ENCODE data around the gene HNRNPAB.
"Not testable (repeated sequence)": the region's sequence is repeated elsewhere in the genome, so short reads cannot be mapped to it uniquely, and the experiment has no call there.

HNRNPAB gene

GRCh38 chr5:178198151-178198550 is 6.2 kb upstream of the HNRNPAB start:
- DNase-seq = not testable (repeated sequence)

- DNase-seq = no peak
Measured at GRCh38 chr5:178198706-178199105, 5.6 kb upstream of the HNRNPAB start.

- DNase-seq = no peak
Measured at GRCh38 chr5:178199581-178200434, 4.5 kb upstream of the HNRNPAB start.

- DNase-seq = no peak
Measured at GRCh38 chr5:178201221-178201926, 3.0 kb upstream of the HNRNPAB start.

GRCh38 chr5:178201927-178202235 is 2.5 kb upstream of the HNRNPAB start:
- no peak for DNase-seq

GRCh38 chr5:178202541-178202940 is 1.8 kb upstream of the HNRNPAB start:
- no peak for DNase-seq

GRCh38 chr5:178203670-178204181 is 607 bp upstream of the HNRNPAB start:
- DNase-seq = no peak

GRCh38 chr5:178204935-178205748 is 809 bp downstream of the HNRNPAB start:
- DNase-seq = peak; percentile 20

GRCh38 chr5:178205749-178206047 is 1.4 kb downstream of the HNRNPAB start:
- DNase-seq = no peak

- no peak for DNase-seq
Measured at GRCh38 chr5:178206166-178207101, 2.1 kb downstream of the HNRNPAB start.

GRCh38 chr5:178207183-178207916 is 3.0 kb downstream of the HNRNPAB start:
- no peak for DNase-seq

GRCh38 chr5:178207917-178208280 is 3.6 kb downstream of the HNRNPAB start:
- DNase-seq = no peak

GRCh38 chr5:178208540-178209227 is 4.4 kb downstream of the HNRNPAB start:
- no peak for DNase-seq

GRCh38 chr5:178209334-178210072 is 5.2 kb downstream of the HNRNPAB start:
- no peak for DNase-seq

GRCh38 chr5:178210073-178210535 is 5.8 kb downstream of the HNRNPAB start:
- no peak for DNase-seq

GRCh38 chr5:178210686-178211085 is 6.4 kb downstream of the HNRNPAB start:
- no peak for DNase-seq

- no peak for DNase-seq
Measured at GRCh38 chr5:178211095-178212048, 7.0 kb downstream of the HNRNPAB start.

GRCh38 chr5:178212241-178213002 is 8.1 kb downstream of the HNRNPAB start:
- no peak for DNase-seq
